A204.1 (cell line): ENCODE data around the gene ATP2B2.

Source experiments
- FAIRE-seq: peaks from 2 replicates; lab custom pipeline; 2012; peaks lifted over from hg19 to GRCh38; lab: Jason Lieb, UNC

Gene ATP2B2

DNA sequence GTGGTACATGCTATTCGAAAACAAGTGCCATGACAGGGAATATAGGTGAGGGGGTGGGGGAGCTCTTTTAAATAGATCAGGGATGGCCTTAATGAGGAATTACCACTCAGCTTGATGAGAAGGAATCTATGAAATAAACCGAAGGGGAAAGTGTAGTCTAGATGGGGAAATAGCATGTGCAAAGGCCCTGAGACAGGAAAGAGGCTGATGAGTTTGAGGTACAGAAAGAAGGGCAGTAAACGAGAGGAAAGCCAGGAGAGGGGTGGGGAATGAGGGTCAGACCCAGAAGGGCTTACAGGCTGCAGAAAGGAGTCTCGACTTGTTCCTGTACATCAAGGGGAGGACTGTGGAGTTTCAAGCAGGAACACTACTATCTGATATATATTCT, 12.2 kb downstream of the ATP2B2 start:
- no peak for FAIRE-seq

DNA sequence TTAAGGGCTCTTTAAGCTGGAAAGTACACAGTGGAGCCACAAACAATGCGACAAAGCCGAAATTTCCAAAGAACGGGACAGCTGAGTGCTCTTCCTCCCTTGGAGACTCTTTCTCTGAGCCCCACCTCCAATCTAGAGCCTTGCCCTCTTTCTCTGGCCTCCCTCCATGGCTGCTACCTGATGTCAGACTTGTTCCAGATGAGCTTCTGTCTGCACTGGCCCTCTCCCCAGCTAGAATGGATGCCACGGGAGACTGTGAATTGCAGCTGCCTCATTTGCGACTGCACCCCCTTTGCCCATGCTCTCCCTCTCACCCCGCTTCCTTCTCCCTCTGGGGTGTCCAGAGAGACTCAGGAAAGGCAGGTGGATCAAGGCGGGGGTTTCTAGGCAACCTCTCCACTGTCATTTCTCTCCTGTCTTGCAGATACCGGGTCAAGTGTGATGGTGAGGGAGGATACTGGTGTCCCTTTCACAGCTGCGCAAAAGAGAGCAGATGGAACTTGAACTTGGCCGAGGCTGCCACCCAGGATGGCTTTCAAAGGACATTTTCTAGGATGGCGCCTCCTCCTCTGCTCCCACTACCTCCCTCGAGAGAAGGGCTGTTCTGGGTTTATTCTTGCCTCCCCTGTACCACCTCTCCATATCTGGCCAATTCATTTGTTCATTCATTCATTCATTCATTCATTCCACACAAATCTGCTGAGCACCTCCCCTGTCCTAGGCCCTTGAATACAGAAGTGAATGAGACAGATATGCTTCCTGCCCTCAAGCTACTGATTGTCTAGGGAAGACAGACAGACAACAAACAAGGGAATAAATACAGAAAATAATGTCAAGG, 12.8 kb downstream of the ATP2B2 start:
- FAIRE-seq, result no peak

DNA sequence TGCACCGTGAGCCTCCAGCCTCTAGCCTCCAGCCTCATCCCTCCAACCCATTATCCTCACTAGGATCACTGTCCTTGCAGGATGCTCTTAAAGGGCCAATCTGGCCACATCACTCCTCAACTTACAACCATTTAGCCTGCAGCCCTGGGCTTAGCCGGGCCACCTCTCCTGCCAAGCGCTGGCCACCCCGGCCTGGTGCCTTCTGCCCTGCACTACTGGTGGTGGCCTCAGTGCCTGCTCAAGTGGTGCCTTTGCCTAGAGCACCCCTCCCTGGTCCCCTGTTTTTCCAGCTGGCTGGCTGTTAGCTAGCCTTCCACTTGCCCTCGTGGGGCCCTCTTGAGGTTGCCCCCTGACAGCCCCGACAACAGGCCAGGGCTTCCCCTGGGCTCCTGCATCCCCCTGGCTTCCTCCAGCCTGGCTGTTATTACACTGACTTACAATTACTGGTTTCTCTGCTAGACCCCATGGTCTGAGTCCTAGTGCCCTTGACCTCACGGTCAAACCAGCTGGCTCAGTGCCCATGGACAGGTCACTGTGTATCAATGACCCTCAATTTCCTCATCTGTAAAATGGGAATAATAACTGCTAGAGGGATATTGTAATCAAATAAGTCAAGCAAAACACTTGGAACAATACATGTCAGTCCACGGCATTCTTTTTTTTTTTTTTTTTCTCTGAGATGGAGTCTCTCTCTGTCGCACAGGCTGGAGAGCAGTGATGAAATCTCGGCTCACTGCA, 15.5 kb downstream of the ATP2B2 start:
- no peak for FAIRE-seq

DNA sequence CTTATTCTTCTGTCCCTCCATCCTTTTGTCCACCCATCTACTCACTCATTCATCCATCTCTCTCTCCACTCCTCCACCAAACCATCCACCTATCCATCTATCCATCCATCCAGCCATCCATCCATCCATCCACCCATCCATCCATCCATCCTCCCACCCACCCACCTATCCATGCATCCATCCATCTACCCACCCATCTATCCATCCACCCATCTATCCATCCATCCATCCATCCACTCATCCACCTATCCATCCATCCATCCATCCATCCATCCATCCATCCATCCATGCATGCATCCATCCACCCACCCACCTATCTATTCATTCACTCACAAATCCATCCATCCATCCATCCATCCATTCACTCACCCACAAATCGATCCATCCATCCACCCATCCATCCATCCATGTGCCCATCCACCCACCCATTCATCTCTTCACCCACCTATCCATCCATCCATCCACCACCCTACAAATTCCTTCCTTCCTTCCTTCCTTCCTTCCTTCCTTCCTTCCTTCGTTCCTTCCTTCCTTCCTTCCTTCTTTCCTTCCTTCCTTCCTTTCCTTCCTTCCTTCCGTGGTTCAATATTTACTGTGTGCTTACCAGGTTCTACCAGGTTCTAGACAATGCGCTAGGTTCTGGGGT, 17.3 kb downstream of the ATP2B2 start:
- no peak for FAIRE-seq

DNA sequence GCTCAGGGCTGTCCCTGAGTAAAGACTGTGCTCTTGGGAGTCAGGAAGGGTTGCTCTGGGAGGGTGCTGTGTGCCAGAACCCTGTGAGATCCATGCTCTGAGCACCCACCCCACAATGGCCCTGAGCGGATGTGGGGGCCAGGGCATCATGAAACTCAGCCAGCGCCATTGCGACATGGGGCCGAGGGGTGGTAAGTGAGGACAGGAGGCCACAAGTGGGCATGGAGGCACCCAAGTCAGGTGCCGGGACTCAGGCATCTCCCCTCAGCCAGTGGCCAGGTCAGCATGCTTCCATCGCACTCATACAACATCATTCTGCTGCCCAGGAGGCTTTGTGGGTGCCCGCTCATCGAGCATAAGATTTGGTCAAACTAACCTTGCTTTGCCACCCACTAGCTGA, 19.6 kb downstream of the ATP2B2 start:
- FAIRE-seq, result no peak

DNA sequence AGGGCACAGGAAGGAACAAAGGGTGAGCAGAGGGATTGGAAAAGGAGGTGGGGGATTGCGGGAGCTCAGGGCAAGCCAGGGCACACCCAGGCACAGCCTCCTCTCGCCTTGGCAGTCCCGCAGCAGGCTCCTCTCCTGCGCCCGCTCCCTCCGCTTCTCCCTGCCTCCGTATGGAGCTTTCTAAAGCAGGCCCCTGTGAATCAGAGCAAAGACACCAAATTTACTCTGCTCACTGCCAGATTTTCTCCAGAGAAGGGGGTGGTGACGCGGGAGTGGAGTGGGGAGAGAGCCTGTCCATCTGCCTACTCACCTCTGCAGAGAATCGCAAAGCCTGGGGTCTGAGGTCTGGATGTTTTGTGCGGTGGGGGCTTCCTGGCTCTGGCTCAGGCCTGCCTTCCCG, 20.0 kb downstream of the ATP2B2 start:
- FAIRE-seq, result no peak

DNA sequence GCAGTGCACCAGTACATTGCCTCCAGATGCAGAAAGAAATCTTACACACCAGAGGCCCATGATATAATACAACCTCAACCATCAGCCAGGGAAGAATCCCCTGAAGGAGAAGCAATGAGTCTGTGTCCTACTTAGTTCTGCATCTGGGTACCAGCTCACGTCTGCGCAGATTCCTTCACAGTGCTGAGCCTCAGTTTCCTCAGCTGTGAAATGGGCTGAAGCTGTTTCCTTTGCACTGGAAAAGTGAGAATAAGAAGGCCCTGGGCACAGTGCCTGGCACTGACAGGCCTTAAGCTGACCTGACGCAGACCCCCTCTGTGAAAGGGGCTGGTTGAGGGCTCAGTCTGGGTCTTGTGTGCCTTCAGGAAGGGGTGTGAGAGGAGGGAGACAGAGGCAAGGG, 20.7 kb downstream of the ATP2B2 start:
- no peak for FAIRE-seq

DNA sequence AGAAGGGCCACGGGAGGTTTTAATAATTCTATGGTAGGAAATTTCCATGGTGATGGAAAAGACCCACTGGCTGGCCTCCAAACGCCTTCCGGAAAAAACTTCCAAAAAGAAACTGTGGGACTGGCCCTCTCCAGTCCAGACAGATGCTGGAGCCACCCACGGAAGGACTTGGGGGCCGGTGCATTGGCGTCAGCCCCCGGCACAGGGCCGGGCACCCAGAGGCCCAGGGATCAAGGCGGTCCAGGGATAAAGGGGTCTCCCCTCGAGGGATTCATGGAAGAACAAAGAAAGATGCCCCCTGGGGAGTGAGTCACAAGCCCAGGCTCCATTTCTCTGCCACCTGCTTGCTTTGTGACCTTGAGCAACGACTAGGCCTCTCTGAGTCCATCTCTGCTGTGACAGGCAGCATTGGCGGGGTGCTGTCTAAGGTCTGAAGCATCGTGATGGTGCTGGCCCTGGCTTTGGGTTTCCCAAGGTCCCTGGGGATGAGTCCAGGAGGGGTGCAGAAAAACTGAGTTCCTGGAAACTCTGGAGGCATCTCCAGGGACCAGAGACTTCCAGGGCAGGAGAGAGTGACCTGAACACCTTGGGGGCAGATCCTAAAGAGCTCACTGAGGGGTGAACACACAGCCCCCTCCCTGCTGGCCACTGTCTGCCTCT, 21.6 kb downstream of the ATP2B2 start:
- no peak for FAIRE-seq

DNA sequence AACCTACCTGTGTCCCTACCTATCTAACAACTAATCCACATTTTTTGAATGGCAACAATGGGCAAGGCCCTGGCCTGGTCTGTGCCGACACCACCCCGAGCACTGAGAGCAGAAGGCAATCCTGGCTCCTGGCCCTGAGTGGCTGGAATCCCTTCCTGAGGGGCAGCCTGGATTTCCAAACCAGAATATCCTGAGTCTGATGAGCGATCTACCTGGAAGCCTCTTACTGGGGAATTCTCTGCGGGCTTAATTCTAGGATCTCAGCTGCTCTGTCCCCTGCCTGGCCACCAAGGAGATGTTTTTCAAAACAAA, 22.1 kb downstream of the ATP2B2 start:
- no peak for FAIRE-seq

DNA sequence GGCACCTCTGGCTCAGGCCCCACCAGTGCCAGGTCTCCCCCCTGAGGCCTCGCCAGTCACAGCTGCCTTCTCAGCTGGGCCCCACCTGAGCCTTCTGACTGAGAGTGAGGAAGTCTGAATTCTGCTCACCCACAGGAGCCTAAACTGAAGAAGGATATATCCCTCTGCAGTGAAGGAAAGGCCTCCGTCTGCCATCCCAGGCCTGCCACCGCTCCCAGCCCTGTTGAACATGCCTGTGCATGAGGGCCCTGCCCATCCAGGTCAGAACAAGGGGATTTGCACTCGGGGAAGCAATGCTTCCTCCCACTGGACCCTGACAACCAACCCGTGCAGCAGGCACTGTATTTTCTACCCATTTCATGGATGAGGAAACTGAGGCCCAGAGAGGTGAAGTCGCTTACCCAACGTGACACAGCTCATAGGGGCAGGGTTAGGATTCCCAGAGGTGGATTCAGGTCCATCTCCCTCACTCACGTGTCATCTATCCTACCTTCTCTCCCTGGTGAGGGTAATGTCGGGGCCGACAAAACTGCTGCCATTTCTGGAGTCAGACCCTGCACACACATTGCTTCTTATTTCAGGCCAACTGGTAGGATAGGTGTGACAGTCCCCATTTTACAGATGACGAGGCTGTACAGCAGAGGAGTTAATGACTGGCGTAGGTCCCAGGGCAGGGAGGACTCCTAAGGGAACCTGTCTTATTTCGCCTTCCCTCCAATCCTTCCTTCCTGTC, 22.6 kb downstream of the ATP2B2 start:
- no peak for FAIRE-seq

DNA sequence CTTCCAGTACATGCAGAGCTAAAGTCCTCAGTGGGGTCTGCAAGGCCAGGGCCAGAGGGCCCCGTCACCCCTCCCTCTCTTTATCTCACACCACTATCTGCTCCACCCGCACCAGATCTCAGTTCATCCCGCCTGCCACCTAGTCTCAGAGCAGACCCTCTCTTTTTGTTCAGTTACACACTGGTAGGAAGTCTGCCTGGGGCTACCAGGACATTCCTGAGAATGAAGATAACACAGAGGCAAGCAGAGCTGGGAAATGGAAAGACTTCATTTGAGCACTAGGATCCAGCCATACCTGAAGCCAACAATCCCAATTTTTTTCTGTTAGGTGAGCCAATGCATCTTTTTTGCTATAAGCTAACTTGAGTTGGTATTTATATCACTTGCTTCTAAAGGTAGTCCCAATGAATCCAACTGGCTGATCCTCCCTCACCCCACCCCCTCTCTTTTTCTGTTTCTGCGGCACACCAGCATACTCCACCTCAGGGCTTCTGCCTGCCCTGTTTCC, 24.5 kb downstream of the ATP2B2 start:
- no peak for FAIRE-seq

DNA sequence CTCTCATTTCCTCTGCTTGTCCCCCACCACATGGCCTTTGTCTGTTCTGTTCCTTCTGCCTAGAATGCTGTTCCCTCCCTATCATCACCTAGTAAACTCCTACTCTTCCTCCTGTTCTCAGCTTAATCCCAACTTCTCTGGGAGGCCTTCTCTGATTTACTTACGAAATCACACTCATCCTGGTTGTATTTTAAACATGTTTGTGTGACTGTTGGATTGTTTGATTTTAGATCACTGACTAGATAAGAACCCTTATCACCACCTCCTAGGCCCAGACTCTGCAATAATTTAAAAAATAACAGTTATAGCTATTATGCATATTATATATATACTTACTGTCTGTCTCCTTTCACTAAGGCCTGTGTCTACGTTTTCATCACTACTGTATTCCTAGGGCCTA, 26.1 kb downstream of the ATP2B2 start:
- no peak for FAIRE-seq

DNA sequence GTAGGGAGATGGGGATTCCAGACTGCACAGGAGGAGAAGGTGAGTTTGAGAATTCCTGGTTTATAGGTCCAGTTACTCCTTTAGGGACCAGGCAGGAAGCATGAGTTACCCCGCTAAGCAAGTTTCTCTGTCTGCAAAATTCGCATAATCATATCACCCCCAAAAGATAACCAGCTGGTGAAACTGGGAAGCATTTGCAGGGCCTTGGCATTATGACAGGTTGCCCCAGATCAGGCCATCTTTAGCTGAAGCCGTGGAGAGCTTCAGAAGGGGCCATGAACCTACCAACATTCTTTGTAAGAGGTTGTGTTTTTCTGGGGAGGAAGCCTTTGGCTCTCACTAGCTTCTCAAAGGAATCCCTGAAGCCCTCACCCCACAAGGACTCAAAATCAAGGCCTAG, 29.4 kb downstream of the ATP2B2 start:
- no peak for FAIRE-seq

DNA sequence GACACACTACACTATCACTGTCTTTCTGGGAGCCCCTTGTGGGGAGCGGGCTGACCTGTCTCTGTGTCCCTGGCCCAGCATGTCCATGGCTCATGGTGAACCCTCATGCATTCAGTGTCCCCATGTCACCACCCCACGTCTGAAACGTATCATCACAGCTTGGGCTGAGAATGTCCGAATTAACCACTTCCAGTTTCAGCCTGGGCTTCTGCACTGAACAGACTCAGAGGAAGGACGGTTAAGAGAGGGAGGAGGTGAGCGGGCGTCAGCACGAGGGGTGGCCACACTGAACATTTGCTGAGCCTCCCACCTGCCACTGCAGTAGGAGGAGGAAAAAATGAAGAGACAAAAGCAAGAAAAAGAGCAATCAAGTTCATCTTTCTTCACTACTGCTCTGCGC, 30.5 kb downstream of the ATP2B2 start:
- FAIRE-seq, result no peak

DNA sequence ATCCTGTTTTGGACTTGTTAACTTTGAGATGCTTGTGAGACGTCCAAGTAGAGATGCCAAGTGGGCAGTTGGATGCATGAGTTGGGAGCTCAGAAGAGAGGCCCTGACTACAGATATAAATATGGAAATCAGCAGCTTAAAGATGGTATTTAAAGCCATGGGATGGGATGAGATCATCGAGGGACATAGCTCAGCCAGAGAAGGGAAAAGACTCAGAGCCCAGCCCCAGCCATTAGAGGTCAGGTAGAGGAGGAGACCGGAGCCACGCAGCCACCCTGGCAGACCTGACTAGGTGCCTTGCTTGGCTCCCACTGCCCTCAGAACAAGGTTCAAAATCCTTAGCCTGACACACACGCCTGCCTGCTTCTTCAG, 31.1 kb downstream of the ATP2B2 start:
- no peak for FAIRE-seq

DNA sequence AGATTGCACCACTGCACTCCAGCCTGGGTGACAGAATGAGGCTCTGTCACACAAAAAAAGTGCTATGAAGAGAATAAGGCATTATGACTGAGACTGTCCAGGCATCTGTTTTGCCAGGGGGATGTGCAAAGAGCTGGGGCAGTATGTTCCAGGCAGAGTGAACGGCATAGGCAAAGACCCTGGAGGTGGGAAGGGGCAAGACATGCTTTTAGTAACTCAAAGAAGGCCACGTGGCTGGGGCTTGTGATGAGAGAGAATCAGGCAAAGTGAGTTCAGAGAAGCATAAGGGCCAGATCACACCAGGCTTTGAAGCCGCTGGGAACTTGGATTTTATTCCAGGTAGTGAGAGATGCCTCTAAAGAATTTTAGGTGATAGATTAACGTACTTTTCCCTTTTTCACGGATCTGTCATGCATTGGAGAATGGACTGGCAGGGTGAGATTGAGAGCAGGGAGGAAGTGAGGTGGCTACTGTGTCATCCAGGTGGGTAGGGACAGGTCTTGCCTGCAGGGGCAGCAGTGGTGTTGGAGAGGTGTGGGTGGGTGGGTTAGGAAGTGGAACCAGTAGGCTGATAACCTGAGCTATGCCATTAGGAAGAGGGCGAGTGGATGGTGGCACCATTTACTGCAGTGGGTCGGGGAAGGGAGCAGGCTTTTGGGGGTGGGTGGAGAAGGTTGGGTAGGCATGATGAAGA, 31.7 kb downstream of the ATP2B2 start:
- FAIRE-seq, result no peak

DNA sequence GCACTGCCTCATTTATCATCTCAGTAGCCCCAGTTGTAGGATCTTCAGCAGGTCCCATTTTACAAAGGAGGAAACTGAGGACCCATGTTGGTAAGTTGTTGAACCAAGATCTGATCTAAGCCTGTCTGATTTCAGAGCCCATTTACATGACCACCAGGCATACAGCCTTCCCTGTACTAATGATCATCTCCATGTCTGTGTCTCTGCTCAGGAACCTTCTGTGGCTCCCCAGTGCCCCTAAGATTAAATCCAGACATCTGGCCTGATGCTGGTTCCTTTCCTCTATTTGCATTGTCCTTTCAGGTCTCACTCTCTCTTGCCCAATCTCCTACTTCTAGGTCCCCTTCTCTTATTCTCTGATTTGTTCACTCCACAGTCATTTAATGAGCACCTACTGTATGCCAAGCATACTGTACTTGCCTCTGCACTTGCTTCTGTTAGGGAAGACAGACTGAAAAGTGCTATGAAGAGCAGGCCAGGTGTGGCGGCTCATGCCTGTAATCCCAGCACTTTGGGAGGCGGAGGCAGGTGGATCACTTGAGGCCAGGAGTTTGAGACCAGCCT, 32.4 kb downstream of the ATP2B2 start:
- FAIRE-seq, result no peak

DNA sequence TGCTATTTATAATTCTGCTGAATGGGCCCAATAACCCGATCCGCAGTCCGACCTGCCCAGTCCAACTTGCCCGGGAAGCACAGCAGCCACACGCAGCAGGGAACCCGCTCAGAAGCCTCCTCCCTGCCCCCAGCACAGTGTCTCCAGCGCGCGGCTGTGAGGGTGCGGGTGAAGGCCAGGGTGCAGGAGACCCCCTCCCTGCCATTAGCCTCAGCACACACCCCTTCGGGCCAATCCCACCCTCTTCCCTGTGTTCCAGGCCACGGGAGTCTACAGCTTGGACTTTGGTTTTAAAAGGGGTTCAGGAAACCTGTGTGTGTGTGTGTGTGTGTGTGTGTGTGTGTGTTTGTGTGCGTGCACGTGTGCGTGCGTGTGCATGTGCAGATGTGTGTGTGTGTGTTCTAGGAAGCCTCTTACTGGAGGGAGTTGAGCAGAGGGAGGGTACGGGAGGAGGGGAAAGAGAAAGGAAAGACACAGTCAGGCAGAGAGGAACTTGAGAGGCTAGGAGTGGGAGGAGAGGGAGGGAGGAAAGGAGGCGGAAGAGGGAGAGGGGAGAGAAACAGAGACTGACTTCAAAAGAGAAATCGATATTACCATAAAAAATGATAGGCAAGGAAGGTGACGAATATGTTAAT, 34.2 kb downstream of the ATP2B2 start:
- FAIRE-seq, result no peak

DNA sequence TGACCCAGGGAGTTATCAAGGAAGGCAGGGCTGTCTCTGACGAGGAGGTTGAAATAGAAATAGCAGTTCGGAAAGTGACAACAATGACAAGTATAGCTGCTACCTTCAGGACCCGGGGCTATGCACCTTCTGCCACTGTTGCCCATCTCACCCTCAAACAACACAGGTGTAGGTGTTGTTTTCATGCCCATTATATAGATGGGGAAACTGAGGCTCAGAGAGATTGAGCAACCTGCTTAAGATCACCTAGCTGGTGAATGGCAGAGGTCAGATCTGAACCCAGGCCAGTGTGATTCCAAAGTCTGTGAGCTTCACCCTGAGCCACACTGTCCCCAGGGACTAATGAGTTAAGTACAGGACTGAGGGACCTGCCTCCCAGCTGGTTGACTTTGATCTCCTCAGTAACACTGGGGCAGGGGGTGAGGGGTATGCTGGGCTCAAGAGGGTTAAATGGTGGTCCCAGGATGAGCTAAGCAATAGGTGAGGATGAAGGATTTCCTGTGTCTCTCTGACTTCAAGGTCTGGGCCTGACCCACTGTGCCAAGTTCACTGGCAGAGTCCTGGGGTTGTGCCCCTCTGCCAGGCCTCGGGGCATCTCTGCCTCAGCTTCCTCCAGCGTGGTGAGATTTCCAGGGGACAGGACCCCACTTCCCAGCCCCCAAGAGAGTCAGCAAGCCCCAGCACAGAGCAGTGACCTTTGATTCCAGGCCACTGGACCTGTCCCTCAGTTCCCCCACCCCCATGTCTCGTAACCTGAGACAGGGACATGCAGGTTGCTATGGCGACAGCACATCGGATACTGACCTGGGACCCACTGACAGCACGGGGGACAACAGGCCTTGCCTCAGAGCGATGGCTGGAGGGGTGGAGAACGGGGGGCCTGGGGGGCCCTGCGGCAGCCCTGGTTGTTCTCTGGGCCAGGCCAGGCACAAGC, 35.0 kb downstream of the ATP2B2 start:
- no peak for FAIRE-seq
